OCI-LY1 (cell line): ENCODE measurements around the gene ALPK3.

Experiments
- H2AFZ ChIP-seq: fragments of 200-600 bp; sonication (generic), shearing (Covaris generic); 2 replicates; pipeline ENCODE4 v1.6.0; 2014; ENCODE audit warnings: antibody characterized with exemption, mild to moderate bottlenecking, low read length
- H3F3A ChIP-seq: fragments of 200-600 bp; sonication (generic), shearing (Covaris generic); 2 replicates; pipeline ENCODE4 v1.6.0; 2014; ENCODE audit warnings: mild to moderate bottlenecking, antibody characterized with exemption, low read length, moderate library complexity; ENCODE audit not compliant: insufficient read depth
- H3K27ac ChIP-seq: fragments of 200-600 bp; sonication (generic); 2 replicates; pipeline ENCODE4 v1.5.1; 2014; ENCODE audit warnings: low read length, mixed run types, mild to moderate bottlenecking, low read depth; ENCODE audit not compliant: poor library complexity, severe bottlenecking
- H3K27me3 ChIP-seq: fragments of 200-600 bp; sonication (generic); 2 replicates; pipeline ENCODE4 v1.6.0; 2014; ENCODE audit warnings: antibody characterized with exemption, mild to moderate bottlenecking, low read length, moderate library complexity; ENCODE audit not compliant: insufficient read depth
- H3K36me3 ChIP-seq: fragments of 200-600 bp; sonication (generic); 2 replicates; pipeline ENCODE4 v1.6.1; 2014; ENCODE audit warnings: mild to moderate bottlenecking, antibody characterized with exemption, low read length, moderate library complexity, mixed read lengths; ENCODE audit not compliant: insufficient read depth
- H3K4me1 ChIP-seq: fragments of 200-600 bp; sonication (generic); 2 replicates; pipeline ENCODE4 v1.5.1; 2014; ENCODE audit warnings: mild to moderate bottlenecking, low read length, moderate library complexity; ENCODE audit not compliant: insufficient read depth, severe bottlenecking
- H3K4me2 ChIP-seq: fragments of 200-600 bp; sonication (generic), shearing (Covaris generic); 2 replicates; pipeline ENCODE4 v1.6.1; 2014; ENCODE audit warnings: low read length
- H3K4me3 ChIP-seq: fragments of 200-600 bp; sonication (generic); 2 replicates; pipeline ENCODE4 v1.5.1; 2014; ENCODE audit warnings: low read length, low read depth, mild to moderate bottlenecking, mixed read lengths; ENCODE audit not compliant: poor library complexity, severe bottlenecking
- H3K79me2 ChIP-seq: fragments of 200-600 bp; shearing (Covaris generic); 2 replicates; pipeline ENCODE4 v1.6.1; 2016; ENCODE audit warnings: mixed run types, low read length, mixed read lengths; ENCODE audit not compliant: insufficient read depth
- H3K9ac ChIP-seq: fragments of 200-600 bp; sonication (generic), shearing (Covaris generic); 2 replicates; pipeline ENCODE4 v1.6.1; 2014; ENCODE audit warnings: mild to moderate bottlenecking, low read length, mixed read lengths
- H3K9me2 ChIP-seq: fragments of 200-600 bp; sonication (generic), shearing (Covaris generic); 2 replicates; pipeline ENCODE4 v1.6.1; 2014; ENCODE audit warnings: low read depth, mild to moderate bottlenecking, low read length, mixed read lengths
- H3K9me3 ChIP-seq: fragments of 200-600 bp; shearing (Covaris generic); 2 replicates; pipeline ENCODE4 v1.6.1; 2014; ENCODE audit warnings: low read length, mixed read lengths
- H4K20me1 ChIP-seq: fragments of 200-600 bp; sonication (generic), shearing (Covaris generic); 2 replicates; pipeline ENCODE4 v1.6.0; 2016; ENCODE audit warnings: mild to moderate bottlenecking, low read length; ENCODE audit not compliant: insufficient read depth
- CTCF ChIP-seq: fragments of 200-600 bp; sonication (generic), shearing (Covaris generic); IDR thresholded peaks from 2 replicates; pipeline ENCODE4 v1.5.1; 2017; ENCODE audit warnings: mild to moderate bottlenecking, antibody characterized with exemption, low read length, moderate library complexity, mixed read lengths
- EZH2 ChIP-seq: fragments of 200-600 bp; sonication (generic), shearing (Covaris generic); IDR thresholded peaks from 2 replicates; pipeline ENCODE4 v1.8.0; 2017; ENCODE audit warnings: borderline replicate concordance, mixed run types, mild to moderate bottlenecking, antibody characterized with exemption, low read length, moderate library complexity, mixed read lengths

ALPK3 gene

GRCh38 chr15:84909029-84909428 is 91.9 kb downstream of the ALPK3 start:
- Histone ChIP-seq H3K27me3 (no peaks in the 10 kb centered on the region), H2AFZ (no peak overlapping the region)

GRCh38 chr15:84909782-84910181 is 92.6 kb downstream of the ALPK3 start:
- H4K20me1 ChIP-seq = no peaks in the 10 kb centered on the region
- H3K4me3 ChIP-seq = no peak overlapping the region
- no peak overlapping the region for H3K27ac ChIP-seq
- no peaks in the 10 kb centered on the region for H3K36me3 ChIP-seq
- H3K4me2 ChIP-seq = no peak overlapping the region
- H2AFZ ChIP-seq = no peak overlapping the region
- H3K9me2 ChIP-seq = no peaks in the 10 kb centered on the region
- no peak for TF ChIP-seq CTCF
- no peak for TF ChIP-seq EZH2
- H3K79me2 ChIP-seq = no peaks in the 10 kb centered on the region
- no peak overlapping the region for H3K9ac ChIP-seq
- H3K27me3 ChIP-seq = no peaks in the 10 kb centered on the region
- no peaks in the 10 kb centered on the region for H3F3A ChIP-seq
- H3K9me3 ChIP-seq = no peaks in the 10 kb centered on the region
- H3K4me1 ChIP-seq = peaks cover 2% of the 10 kb centered on the region

More at GRCh38 chr15:84909029-84909428, 91.9 kb downstream of the ALPK3 start:
- no peaks in the 10 kb centered on the region for H3K79me2 ChIP-seq
- no peak overlapping the region for H3K4me3 ChIP-seq
- no peak overlapping the region for H3K9ac ChIP-seq
- H3K36me3 ChIP-seq = no peaks in the 10 kb centered on the region
- H3K9me3 ChIP-seq = no peaks in the 10 kb centered on the region
- no peak overlapping the region for H3K4me2 ChIP-seq
- TF ChIP-seq EZH2 (no peak), CTCF (no peak)
- no peaks in the 10 kb centered on the region for H4K20me1 ChIP-seq
- H3K4me1 ChIP-seq = no peaks in the 10 kb centered on the region
- H3K9me2 ChIP-seq = no peaks in the 10 kb centered on the region
- H3K27ac ChIP-seq = no peak overlapping the region
- H3F3A ChIP-seq = no peaks in the 10 kb centered on the region

GRCh38 chr15:84910928-84911623 is 93.9 kb downstream of the ALPK3 start:
- Histone ChIP-seq H3K79me2 (no peaks in the 10 kb centered on the region), H3K27me3 (no peaks in the 10 kb centered on the region), H4K20me1 (no peaks in the 10 kb centered on the region), H3K36me3 (no peaks in the 10 kb centered on the region), H3K4me3 (no peak overlapping the region), H3F3A (no peaks in the 10 kb centered on the region), H3K9me3 (no peaks in the 10 kb centered on the region), H2AFZ (no peak overlapping the region), H3K9ac (no peak overlapping the region), H3K4me2 (no peak overlapping the region), H3K27ac (no peak overlapping the region), H3K9me2 (no peaks in the 10 kb centered on the region), H3K4me1 (peaks cover 7% of the 10 kb centered on the region)
- TF ChIP-seq CTCF = no peak
- no peak for TF ChIP-seq EZH2
